GM21619 (cell line): ENCODE results near the gene OR51L1.

Experiments used
- ATAC-seq: cut with Tn5 transposase; IDR thresholded peaks from one replicate; pipeline ENCODE4 v1.9.1; 2021; ENCODE audit not compliant: unreplicated experiment

The OR51L1 gene

DNA sequence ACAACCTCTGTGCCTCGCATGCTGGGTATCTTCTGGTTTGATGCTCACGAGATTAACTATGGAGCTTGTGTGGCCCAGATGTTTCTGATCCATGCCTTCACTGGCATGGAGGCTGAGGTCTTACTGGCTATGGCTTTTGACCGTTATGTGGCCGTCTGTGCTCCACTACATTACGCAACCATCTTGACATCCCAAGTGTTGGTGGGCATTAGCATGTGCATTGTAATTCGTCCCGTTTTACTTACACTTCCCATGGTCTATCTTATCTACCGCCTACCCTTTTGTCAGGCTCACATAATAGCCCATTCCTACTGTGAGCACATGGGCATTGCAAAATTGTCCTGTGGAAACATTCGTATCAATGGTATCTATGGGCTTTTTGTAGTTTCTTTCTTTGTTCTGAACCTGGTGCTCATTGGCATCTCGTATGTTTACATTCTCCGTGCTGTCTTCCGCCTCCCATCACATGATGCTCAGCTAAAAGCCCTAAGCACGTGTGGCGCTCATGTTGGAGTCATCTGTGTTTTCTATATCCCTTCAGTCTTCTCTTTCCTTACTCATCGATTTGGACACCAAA is 52.2 kb downstream of the OR51L1 start:
- no peak for ATAC-seq
